CD14-positive monocyte (primary cell): ENCODE data around the gene CYFIP2. TPM values are rescaled to one million over a fixed set of nuclear protein-coding genes. Genes with fewer than 3 reads are reported as not detected.

Source experiments
- DNase-seq, 3 donors: peaks; one replicate each; pipeline ENCODE4 v3.0.0-alpha.2; 2011 to 2022
- H2AFZ ChIP-seq: 2 replicates; pipeline ENCODE4 v1.6.0; 2012; ENCODE audit warnings: mild to moderate bottlenecking, low read depth, low read length, inconsistent platforms; ENCODE audit not compliant: insufficient read depth, poor library complexity, severe bottlenecking
- H3K27ac ChIP-seq, 2 donors: 1 replicate in 1 of 2; 2 replicates in 1 of 2; pipeline ENCODE4 v1.5.1; 2012 to 2013; ENCODE audit warnings: low read length in 2 of 2, control low read depth in 1 of 2, inconsistent platforms in 1 of 2, low read depth in 1 of 2, mild to moderate bottlenecking in 1 of 2
- H3K27me3 ChIP-seq, 2 donors: one replicate each; pipeline versions ENCODE4 v1.6.0 to v1.6.1; 2011 to 2013; ENCODE audit warnings: low read length in 2 of 2; ENCODE audit not compliant: control insufficient read depth in 2 of 2, insufficient read depth in 2 of 2
- H3K36me3 ChIP-seq, 2 donors: replicated peaks in 1 of 2; 1 replicate in 1 of 2; 2 replicates in 1 of 2; pipeline versions ENCODE4 v1.5.1 to v1.6.1; 2012 to 2013; ENCODE audit warnings: low read length in 2 of 2, control low read depth in 1 of 2, inconsistent platforms in 1 of 2, mild to moderate bottlenecking in 1 of 2; ENCODE audit not compliant: insufficient read depth in 2 of 2, control insufficient read depth in 1 of 2
- H3K4me1 ChIP-seq, 2 donors: 1 replicate in 1 of 2; 2 replicates in 1 of 2; pipeline versions ENCODE4 v1.5.1 to v1.6.1; 2012 to 2013; ENCODE audit warnings: low read length in 2 of 2, control low read depth in 1 of 2, inconsistent platforms in 1 of 2, mild to moderate bottlenecking in 1 of 2, moderate library complexity in 1 of 2; ENCODE audit not compliant: insufficient read depth in 2 of 2, control insufficient read depth in 1 of 2
- H3K4me2 ChIP-seq: replicated peaks from 2 replicates; pipeline ENCODE3; 2012; ENCODE audit warnings: low read length, moderate library complexity, mild to moderate bottlenecking; ENCODE audit not compliant: poor library complexity, severe bottlenecking; ENCODE audit errors: extremely low read depth
- H3K4me3 ChIP-seq, 3 experiments: fragments of 200-600 bp in 1 of 3; sonication (generic) in 1 of 3; replicated peaks in 1 of 3; 1 replicate in 2 of 3; 2 replicates in 1 of 3; pipeline ENCODE4 v1.5.1; 2011 to 2013; ENCODE audit warnings: low read length in 3 of 3, mild to moderate bottlenecking in 3 of 3, control low read depth in 2 of 3, low read depth in 2 of 3, inconsistent platforms in 1 of 3, moderate library complexity in 1 of 3
- H3K79me2 ChIP-seq: 2 replicates; pipeline ENCODE4 v1.6.0; 2012; ENCODE audit warnings: mild to moderate bottlenecking, control low read depth, inconsistent platforms, low read length, moderate library complexity; ENCODE audit not compliant: insufficient read depth
- H3K9ac ChIP-seq: 2 replicates; pipeline ENCODE4 v1.6.0; 2017; ENCODE audit warnings: low read length, mild to moderate bottlenecking; ENCODE audit not compliant: insufficient read depth, poor library complexity, severe bottlenecking
- H3K9me3 ChIP-seq, 2 donors: replicated peaks in 1 of 2; 1 replicate in 1 of 2; 2 replicates in 1 of 2; pipeline versions ENCODE4 v1.5.1 to v1.6.1; 2012 to 2013; ENCODE audit warnings: low read length in 2 of 2, control low read depth in 1 of 2; ENCODE audit not compliant: control insufficient read depth in 1 of 2, insufficient read depth in 1 of 2
- H4K20me1 ChIP-seq: 2 replicates; pipeline ENCODE4 v1.6.0; 2012; ENCODE audit warnings: mild to moderate bottlenecking, low read length, control low read depth, moderate library complexity; ENCODE audit not compliant: insufficient read depth
- H3K27ac Mint-ChIP-seq, 7 donors: one replicate each; pipeline ENCODE4 v1.8.0; 2020; ENCODE audit warnings: mild to moderate bottlenecking in 7 of 7, mixed read lengths in 7 of 7, moderate library complexity in 6 of 7, inconsistent platforms in 2 of 7
- H3K27me3 Mint-ChIP-seq, 3 donors: one replicate each; pipeline ENCODE4 v1.8.0; 2021 to 2022; ENCODE audit warnings: low read depth in 3 of 3, mild to moderate bottlenecking in 3 of 3, mixed read lengths in 3 of 3, moderate library complexity in 3 of 3, inconsistent platforms in 1 of 3
- H3K36me3 Mint-ChIP-seq, 2 donors: one replicate each; pipeline ENCODE4 v1.8.0; 2020; ENCODE audit warnings: mixed read lengths in 2 of 2, inconsistent platforms in 1 of 2, mild to moderate bottlenecking in 1 of 2
- H3K4me1 Mint-ChIP-seq: one replicate; pipeline ENCODE4 v1.8.0; 2020; ENCODE audit warnings: mild to moderate bottlenecking, mixed read lengths
- H3K4me3 Mint-ChIP-seq, 2 donors: one replicate each; pipeline ENCODE4 v1.8.0; 2020; ENCODE audit warnings: mild to moderate bottlenecking in 2 of 2, mixed read lengths in 2 of 2, moderate library complexity in 1 of 2
- H3K9me3 Mint-ChIP-seq, 7 donors: one replicate each; pipeline ENCODE4 v1.8.0; 2020 to 2022; ENCODE audit warnings: mixed read lengths in 7 of 7, mild to moderate bottlenecking in 6 of 7, moderate library complexity in 6 of 7, inconsistent platforms in 2 of 7
- CTCF ChIP-seq: fragments of 200-600 bp; IDR thresholded peaks from one replicate; pipeline ENCODE4 v1.8.0; 2022; ENCODE audit warnings: antibody characterized with exemption, mild to moderate bottlenecking
- WGBS: methylation state at CpG from one replicate; pipeline ENCODE4 v1.1.5; 2013; ENCODE audit warnings: missing lambda C conversion rate; ENCODE audit not compliant: insufficient coverage; 5-methylcytosine and 5-hydroxymethylcytosine counted together
- intact Hi-C, 2 donors: fragments of 100-400 bp; cut with micrococcal nuclease; formaldehyde crosslinking; loops; one replicate each; pipeline versions ENCODE4 v1.15.0 to v1.15.1; 2023
- polyA plus RNA-seq, 3 donors: library from polyadenylated mRNA; depleted of rRNA in 1 of 3; unstranded in 2 of 3; stranded (reverse) in 1 of 3; fragments of 300-500 nt in 2 of 3; fragments of >200 nt in 1 of 3; fragmentation: Illumina TruSeq in 2 of 3; gene quantifications; 1 replicate in 2 of 3; 2 replicates in 1 of 3; pipeline ENCODE4 v1.2.3, GENCODE V29; 2012 to 2021

CYFIP2 gene
- polyA plus RNA-seq, 3 donors = 33.6 to 45.6 (median 36.0) TPM

- Mint-ChIP-seq H3K36me3 (no peaks in the 10 kb centered on the region), H3K9me3 (no peaks in the 10 kb centered on the region), H3K4me1 (no peaks in the 10 kb centered on the region), H3K4me3 (no peak overlapping the region), H3K27ac (peak overlapping the region in 2 of 7 donors; percentile 31 to 43), H3K27me3 (peaks cover 0 to 3% (median 0%) of the 10 kb centered on the region in 3 donors)
- H4K20me1 ChIP-seq = no peaks in the 10 kb centered on the region
- no peaks in the 10 kb centered on the region for H3K36me3 ChIP-seq
- H2AFZ ChIP-seq = no peak overlapping the region
- no peak overlapping the region for H3K4me3 ChIP-seq
- H3K4me2 ChIP-seq = no peak overlapping the region
- H3K9ac ChIP-seq = no peak overlapping the region
- TF ChIP-seq CTCF = no peak
- intact Hi-C loops = no loop called here
- H3K4me1 ChIP-seq = no peaks in the 10 kb centered on the region
- H3K79me2 ChIP-seq = no peaks in the 10 kb centered on the region
- DNase-seq = no peak
- WGBS = 67% methylated on average over 3 of the region's 6 CpGs
- H3K9me3 ChIP-seq = no peaks in the 10 kb centered on the region
- no peak overlapping the region for H3K27ac ChIP-seq
- no peaks in the 10 kb centered on the region for H3K27me3 ChIP-seq
Measured at GRCh38 chr5:157232706-157233105, 33.2 kb upstream of the CYFIP2 start.

- no peaks in the 10 kb centered on the region for H4K20me1 ChIP-seq
- no peaks in the 10 kb centered on the region for H3K27me3 ChIP-seq
- no peak overlapping the region for H3K4me3 ChIP-seq
- H3K4me2 ChIP-seq = no peak overlapping the region
- no peak for TF ChIP-seq CTCF
- Mint-ChIP-seq H3K36me3 (no peaks in the 10 kb centered on the region), H3K27ac (no peak overlapping the region), H3K4me1 (no peaks in the 10 kb centered on the region), H3K4me3 (no peak overlapping the region), H3K27me3 (no peaks in the 10 kb centered on the region), H3K9me3 (no peaks in the 10 kb centered on the region)
- WGBS = no CpG with 5 or more reads among the region's 3 CpGs
- no peak for DNase-seq
- no peak overlapping the region for H3K9ac ChIP-seq
- H2AFZ ChIP-seq = no peak overlapping the region
- no peaks in the 10 kb centered on the region for H3K36me3 ChIP-seq
- intact Hi-C loops = no loop called here
- no peak overlapping the region for H3K27ac ChIP-seq
- H3K79me2 ChIP-seq = no peaks in the 10 kb centered on the region
- no peaks in the 10 kb centered on the region for H3K4me1 ChIP-seq
- no peaks in the 10 kb centered on the region for H3K9me3 ChIP-seq
Measured at GRCh38 chr5:157233515-157233914, 32.4 kb upstream of the CYFIP2 start.
